Activated T-helper 1 cell treated with anti-CD3 and anti-CD28 coated beads, Interleukin-12 subunit alpha, Interleukin-12 subunit beta, Interleukin-2, Interleukin-4 antibody, amounts not matched to agents 30 ng/mL and 10 ng/mL and 1 ng/mL, durations not matched to agents 14 hours and 24 hours and 36 hours (primary cell): ENCODE results near the gene MTFMT. TPM values are rescaled to one million over a fixed set of nuclear protein-coding genes. Genes with fewer than 3 reads are reported as not detected.

Source experiments
- DNase-seq: peaks from one replicate; pipeline ENCODE4 v3.0.0; 2021; ENCODE audit warnings: low spot score
- H3K27ac Mint-ChIP-seq: one replicate; pipeline ENCODE4 v1.8.0; 2021; ENCODE audit warnings: mild to moderate bottlenecking, mixed read lengths
- H3K27me3 Mint-ChIP-seq: one replicate; pipeline ENCODE4 v1.8.0; 2022; ENCODE audit warnings: mild to moderate bottlenecking, moderate library complexity, mixed read lengths; ENCODE audit not compliant: insufficient read depth
- H3K36me3 Mint-ChIP-seq: one replicate; pipeline ENCODE4 v1.8.0; 2021; ENCODE audit warnings: low read depth, mixed read lengths
- H3K4me1 Mint-ChIP-seq: one replicate; pipeline ENCODE4 v1.8.0; 2021; ENCODE audit warnings: low read depth, mixed read lengths
- H3K4me3 Mint-ChIP-seq: one replicate; pipeline ENCODE4 v1.8.0; 2021; ENCODE audit warnings: mild to moderate bottlenecking, moderate library complexity, mixed read lengths
- H3K9me3 Mint-ChIP-seq: one replicate; pipeline ENCODE4 v1.8.0; 2021; ENCODE audit warnings: mixed read lengths
- intact Hi-C: fragments of 100-400 bp; cut with micrococcal nuclease; formaldehyde crosslinking; loops from one replicate; pipeline ENCODE4 v1.15.1; 2024
- total RNA-seq: library from RNA; stranded (reverse); gene quantifications from 2 replicates; pipeline ENCODE4 v1.2.3, GENCODE V29; 2022

MTFMT gene
- total RNA-seq, 1 donor from 2014 or later = 18.8 TPM

DNA sequence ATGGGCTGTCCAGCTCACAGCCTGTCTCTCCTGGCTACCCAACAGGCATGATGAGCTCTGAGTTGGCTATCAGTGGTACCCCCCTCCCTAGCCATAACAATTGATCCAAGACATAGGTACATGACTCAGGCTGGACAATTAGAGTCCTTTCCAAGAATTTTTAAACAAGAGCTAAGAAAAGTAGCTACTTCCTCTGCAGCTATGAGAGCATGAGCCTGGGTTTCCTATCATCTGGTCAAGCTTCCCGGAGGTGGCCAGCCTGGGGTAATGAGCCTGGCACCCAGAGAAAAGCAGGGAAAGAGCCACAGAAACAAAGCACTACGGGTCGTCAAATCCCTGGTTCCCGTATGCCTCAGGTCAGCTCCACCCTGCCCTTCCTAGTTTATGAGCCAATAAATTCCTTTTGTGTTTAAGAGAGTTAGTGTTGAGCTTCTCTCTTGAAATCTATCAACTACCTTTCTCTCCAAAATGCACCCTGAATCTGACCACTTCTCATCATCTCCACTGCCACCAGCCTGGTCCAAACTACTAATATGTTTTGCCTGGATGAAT, 13.4 kb upstream of the MTFMT start:
- intact Hi-C loops = no loop called here
- Mint-ChIP-seq H3K9me3 (no peaks in the 10 kb centered on the region), H3K36me3 (no peaks in the 10 kb centered on the region), H3K27ac (no peak overlapping the region), H3K27me3 (peaks cover 2% of the 10 kb centered on the region), H3K4me1 (no peaks in the 10 kb centered on the region), H3K4me3 (no peak overlapping the region)
- DNase-seq = no peak

DNA sequence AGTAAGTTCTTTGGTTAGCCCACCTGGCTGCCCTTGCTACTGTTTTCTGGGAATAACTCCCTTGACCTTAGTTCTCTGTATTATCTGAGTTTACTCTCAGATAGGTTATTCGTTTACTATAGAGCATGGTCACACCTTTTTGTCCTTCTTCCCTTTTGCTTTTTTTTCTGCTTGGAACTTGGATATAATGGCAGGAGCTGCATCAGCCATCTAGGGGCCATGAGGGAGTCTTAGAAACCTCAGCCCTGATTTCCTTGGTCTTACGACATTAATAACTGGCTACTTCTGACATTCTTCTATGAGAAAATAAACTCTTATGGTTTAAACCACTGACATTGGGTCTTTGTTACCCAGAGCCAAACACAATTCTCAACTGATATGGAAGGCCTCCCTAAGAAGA, 12.3 kb upstream of the MTFMT start:
- DNase-seq = no peak
- Mint-ChIP-seq H3K9me3 (no peaks in the 10 kb centered on the region), H3K36me3 (no peaks in the 10 kb centered on the region), H3K27me3 (peaks cover 2% of the 10 kb centered on the region), H3K4me1 (no peaks in the 10 kb centered on the region), H3K27ac (no peak overlapping the region), H3K4me3 (no peak overlapping the region)
- intact Hi-C loops = no loop called here

DNA sequence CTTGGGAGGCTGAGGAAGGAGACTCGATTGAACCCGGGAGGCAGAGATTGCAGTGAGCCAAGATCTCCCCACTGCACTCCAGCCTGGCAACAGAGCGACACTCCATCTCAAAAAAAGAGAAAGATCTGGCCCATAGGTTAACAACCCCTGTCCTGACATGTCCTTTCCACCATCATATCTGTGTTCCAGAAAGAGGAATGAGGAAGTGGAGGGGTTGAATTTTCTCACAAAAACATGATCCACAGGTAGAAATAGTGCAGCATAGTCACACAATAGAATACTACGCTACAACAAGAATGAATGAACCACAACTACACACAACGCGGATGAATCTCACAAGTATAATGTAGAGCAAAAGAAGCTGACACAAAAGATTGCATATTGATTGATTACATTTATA, 11.0 kb upstream of the MTFMT start:
- peaks cover 2% of the 10 kb centered on the region for H3K27me3 Mint-ChIP-seq
- no peak overlapping the region for H3K4me3 Mint-ChIP-seq
- no peak for DNase-seq
- H3K27ac Mint-ChIP-seq = no peak overlapping the region
- H3K9me3 Mint-ChIP-seq = no peaks in the 10 kb centered on the region
- H3K4me1 Mint-ChIP-seq = no peaks in the 10 kb centered on the region
- no peaks in the 10 kb centered on the region for H3K36me3 Mint-ChIP-seq
- intact Hi-C loops = no loop called here

DNA sequence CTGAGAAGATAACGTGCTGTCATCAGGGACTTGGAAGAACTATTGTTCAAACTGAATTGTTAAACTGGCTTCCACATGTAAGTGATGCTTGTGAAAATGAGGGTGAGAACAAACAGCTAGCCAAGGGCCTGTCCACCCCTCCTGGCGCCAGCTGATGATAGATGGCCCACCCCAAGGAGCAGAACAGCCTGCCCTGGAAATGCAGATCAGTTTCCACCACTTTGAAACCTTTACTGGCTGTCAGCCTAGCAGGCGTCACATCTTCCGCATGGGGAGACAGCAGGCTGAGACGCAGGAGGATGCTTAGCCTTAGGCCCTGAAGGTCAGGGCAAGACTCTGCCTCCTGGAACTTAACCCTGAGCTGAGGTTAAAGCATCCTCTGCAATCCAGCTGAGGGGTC, 9.4 kb upstream of the MTFMT start:
- H3K27me3 Mint-ChIP-seq = peaks cover 2% of the 10 kb centered on the region
- no peak overlapping the region for H3K4me3 Mint-ChIP-seq
- intact Hi-C loops = no loop called here
- peaks cover 5% of the 10 kb centered on the region for H3K4me1 Mint-ChIP-seq
- H3K27ac Mint-ChIP-seq = no peak overlapping the region
- H3K36me3 Mint-ChIP-seq = no peaks in the 10 kb centered on the region
- no peak for DNase-seq
- H3K9me3 Mint-ChIP-seq = no peaks in the 10 kb centered on the region

DNA sequence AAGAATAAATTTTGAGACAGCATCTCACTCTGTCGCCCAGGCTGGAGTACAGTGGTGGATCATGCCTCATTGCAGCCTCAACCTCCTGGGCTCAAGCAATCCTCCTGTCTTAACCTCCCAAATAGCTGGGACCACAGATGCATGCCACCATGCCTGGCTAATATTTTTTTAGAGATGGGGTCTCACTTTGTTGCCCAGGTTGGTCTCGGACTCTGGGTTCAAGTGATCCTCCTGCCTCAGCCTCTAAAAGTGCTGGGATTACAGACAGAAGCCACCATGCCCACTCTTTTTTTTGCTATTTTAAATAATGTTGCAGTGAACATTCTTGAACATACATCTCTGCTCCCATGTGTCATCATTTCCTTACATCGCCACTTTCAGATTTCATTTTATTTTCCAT, 9.0 kb upstream of the MTFMT start:
- no peak for DNase-seq
- Mint-ChIP-seq H3K4me3 (no peak overlapping the region), H3K27me3 (peaks cover 2% of the 10 kb centered on the region), H3K27ac (no peak overlapping the region), H3K4me1 (peaks cover 9% of the 10 kb centered on the region), H3K36me3 (no peaks in the 10 kb centered on the region), H3K9me3 (no peaks in the 10 kb centered on the region)
- intact Hi-C loops = no loop called here

DNA sequence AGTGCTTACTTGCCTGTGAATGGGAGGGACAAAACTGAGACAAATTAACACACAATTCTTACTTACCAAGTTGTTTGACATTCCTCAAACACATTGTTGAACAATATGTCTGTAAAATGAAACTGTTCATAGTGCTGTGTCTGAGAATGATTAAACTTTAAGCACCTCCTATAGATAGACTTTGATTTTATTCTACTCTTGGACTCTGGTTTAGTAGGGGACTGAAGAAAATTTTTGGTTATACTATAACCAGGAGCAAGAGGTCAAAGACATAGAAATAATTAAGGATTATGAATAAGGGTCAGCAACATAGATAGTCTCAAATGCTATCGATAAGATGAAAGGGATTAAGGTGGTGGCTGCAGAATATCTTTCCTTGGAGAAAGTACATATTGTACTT, 7.9 kb upstream of the MTFMT start:
- Mint-ChIP-seq H3K9me3 (no peaks in the 10 kb centered on the region), H3K36me3 (no peaks in the 10 kb centered on the region), H3K27me3 (peaks cover 5% of the 10 kb centered on the region), H3K4me1 (peaks cover 13% of the 10 kb centered on the region), H3K27ac (no peak overlapping the region), H3K4me3 (no peak overlapping the region)
- intact Hi-C loops = no loop called here
- DNase-seq = no peak

DNA sequence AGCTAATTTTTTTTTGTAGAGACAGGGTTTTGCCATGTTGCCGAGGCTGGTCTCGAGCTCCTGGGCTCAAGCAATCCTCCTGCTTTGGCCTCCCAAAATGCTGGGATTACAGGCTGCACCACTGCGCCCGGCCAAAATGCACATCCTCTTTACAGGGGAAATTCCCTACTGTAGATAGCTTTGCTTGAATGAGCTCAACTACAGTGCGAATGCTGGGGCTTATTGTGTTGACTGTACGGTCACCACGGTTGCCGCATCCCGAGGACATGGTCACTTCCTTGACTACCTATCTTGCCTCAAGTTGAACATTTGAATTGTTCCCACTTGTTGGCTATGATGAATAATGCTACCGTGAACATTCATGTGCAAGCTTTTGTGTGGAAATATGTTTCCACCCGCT, 5.3 kb upstream of the MTFMT start:
- H3K4me3 Mint-ChIP-seq = no peak overlapping the region
- intact Hi-C loops = loop anchor here (5.0 kb wide), 2 partner anchors 153 to 353 kb away; partner anchors contain the start of gene CLPX
- no peak overlapping the region for H3K27ac Mint-ChIP-seq
- no peaks in the 10 kb centered on the region for H3K36me3 Mint-ChIP-seq
- no peaks in the 10 kb centered on the region for H3K9me3 Mint-ChIP-seq
- H3K4me1 Mint-ChIP-seq = peaks cover 13% of the 10 kb centered on the region
- no peak for DNase-seq
- peaks cover 18% of the 10 kb centered on the region for H3K27me3 Mint-ChIP-seq

DNA sequence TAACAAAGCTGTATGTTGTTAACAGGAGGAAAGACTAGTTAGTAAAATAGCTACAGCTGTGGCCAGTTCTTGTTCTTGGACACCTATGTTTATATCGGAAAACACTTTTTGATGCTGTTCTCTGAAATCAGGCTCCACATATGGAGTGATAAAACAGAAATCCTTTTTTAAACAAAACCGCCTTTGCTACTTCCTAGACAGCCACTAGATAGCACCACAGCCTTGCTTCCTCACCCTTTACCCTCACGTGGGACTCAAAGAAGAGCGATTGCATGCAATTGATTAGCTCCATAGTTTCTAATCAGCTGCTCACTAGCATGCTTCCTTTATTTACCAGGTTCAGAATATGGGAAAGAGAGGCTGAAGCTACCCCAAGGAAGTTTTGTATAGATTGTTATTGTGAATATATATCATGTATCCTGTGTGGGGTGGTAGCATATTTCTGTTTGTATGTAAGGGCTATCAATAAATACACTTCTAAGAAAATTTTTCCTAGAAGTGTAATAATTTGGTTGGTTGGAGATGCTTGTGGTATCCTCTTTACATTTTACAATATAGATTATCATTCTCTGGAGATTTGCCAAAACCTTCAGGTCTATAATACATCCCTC, 4.3 kb upstream of the MTFMT start:
- Mint-ChIP-seq H3K9me3 (no peaks in the 10 kb centered on the region), H3K27ac (no peak overlapping the region), H3K4me3 (no peak overlapping the region), H3K4me1 (peaks cover 13% of the 10 kb centered on the region), H3K36me3 (no peaks in the 10 kb centered on the region), H3K27me3 (peaks cover 18% of the 10 kb centered on the region)
- intact Hi-C loops = loop anchor here (1.0 to 5.0 kb wide), 6 partner anchors 45 to 354 kb away; partner anchors contain the start of genes CLPX, PARP16 and RNU5A-1
- DNase-seq = no peak

DNA sequence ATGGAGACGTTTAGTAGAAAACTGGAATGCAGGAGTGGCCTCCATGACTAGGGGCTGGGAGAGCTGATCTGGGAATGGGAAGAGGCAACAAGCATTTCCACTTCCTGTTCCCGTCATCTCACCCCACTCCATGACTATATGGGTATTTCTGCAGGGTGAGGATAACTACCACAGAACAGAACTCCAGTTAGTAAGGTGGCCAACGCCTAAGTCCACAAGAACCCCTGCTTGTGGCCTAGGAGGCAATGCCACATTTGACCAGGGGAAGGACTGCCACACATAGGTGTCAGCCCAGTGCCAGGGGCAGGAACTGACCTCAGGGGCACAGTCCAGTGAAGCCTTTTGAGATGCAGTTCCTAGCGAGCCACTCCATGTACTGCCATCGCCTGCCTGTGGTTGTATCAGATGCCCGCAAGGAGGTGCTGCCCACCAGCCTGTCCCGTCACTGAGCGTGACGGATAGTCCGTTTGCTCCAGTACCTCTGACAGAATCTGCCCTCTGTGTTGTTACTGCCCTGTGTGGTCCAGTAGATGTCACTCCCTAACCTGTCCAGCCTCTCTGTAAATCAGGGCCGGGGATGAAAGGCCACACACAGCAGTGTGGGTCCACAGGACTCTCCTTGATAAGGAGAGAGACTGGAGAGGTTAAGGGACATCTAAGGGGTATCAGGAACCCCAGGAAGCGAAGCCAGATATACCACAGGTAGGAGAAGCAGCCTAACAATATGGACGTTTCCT, 3.5 kb upstream of the MTFMT start:
- peaks cover 20% of the 10 kb centered on the region for H3K4me1 Mint-ChIP-seq
- no peak overlapping the region for H3K27ac Mint-ChIP-seq
- intact Hi-C loops = loop anchor here (1.0 to 5.0 kb wide), 6 partner anchors 45 to 354 kb away; partner anchors contain the start of genes CLPX, PARP16 and RNU5A-1
- H3K4me3 Mint-ChIP-seq = no peak overlapping the region
- no peak for DNase-seq
- H3K36me3 Mint-ChIP-seq = no peaks in the 10 kb centered on the region
- peaks cover 16% of the 10 kb centered on the region for H3K27me3 Mint-ChIP-seq
- H3K9me3 Mint-ChIP-seq = no peaks in the 10 kb centered on the region

DNA sequence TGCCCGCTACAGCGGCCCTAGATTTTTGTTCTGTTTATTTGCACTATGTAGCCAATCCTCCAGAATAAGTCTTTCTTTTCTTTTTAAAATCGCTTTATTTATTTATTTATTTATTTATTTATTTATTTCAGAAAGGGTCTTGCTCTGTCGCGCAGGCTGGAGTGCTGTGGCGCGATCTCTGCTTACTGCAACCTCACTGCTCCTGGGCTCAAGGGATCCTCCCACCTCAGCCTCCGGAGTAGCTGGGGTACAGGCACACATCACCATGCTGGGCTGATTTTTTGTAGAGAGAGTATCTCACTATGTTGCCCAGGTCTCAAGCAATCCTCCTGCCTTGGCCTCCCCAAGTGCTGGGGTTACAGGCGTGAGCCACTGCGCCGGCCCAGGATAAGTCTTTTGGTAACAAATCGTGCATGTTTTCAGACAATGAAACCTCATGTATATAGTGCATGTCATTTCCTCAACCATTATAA, 333 bp upstream of the MTFMT start:
- Mint-ChIP-seq H3K4me3 (peak overlapping the region; percentile 76), H3K27ac (peak overlapping the region; percentile 51), H3K4me1 (peaks cover 25% of the 10 kb centered on the region), H3K36me3 (peaks cover 10% of the 10 kb centered on the region), H3K9me3 (no peaks in the 10 kb centered on the region), H3K27me3 (peaks cover 16% of the 10 kb centered on the region)
- intact Hi-C loops = loop anchor here (2.0 to 5.0 kb wide), 4 partner anchors 19 to 358 kb away; partner anchors contain the start of genes CLPX and PDCD7
- DNase-seq = no peak

DNA sequence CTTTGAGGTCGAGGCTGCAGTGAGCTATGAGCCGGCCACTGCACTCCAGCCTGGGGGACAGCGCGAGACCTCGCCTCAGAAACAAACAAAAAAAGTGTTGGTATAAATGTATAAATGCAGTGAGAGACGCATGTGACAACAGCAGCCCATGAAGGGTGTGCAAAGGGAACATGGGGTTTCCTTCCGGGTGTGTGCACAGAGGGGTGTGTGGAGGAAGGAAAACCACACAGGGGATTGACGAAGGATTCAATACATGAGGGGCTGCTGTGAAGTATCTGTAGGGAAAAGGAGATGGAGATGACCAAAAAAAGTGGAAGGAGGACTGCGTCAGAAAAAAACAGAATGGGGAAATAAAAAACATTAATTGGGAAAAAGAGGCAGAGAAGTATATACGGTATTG, 1.1 kb downstream of the MTFMT start:
- intact Hi-C loops = loop anchor here (1.0 to 2.0 kb wide), 3 partner anchors 20 to 104 kb away; partner anchors contain the start of gene PDCD7
- H3K27me3 Mint-ChIP-seq = peaks cover 16% of the 10 kb centered on the region
- no peak for DNase-seq

DNA sequence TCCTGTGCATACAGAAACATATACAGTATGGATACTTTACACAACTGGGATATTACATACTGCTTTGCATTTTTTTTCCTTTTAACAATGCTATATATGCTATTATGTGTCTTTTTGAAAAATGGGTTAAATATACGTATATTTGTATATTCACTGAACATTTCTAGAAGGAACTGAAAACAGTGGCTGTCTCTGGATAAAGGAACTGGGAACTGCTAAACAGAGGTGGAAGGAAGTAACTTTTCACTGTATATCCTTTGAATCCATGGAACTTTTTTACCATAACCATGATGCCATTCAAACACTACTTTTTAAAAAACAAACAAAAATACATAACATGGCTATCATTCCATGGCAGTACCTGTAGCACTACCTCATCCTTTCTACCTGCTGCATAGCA, 1.8 kb downstream of the MTFMT start:
- intact Hi-C loops = no loop called here
- H3K36me3 Mint-ChIP-seq = peaks cover 16% of the 10 kb centered on the region
- H3K9me3 Mint-ChIP-seq = no peaks in the 10 kb centered on the region
- no peak overlapping the region for H3K27ac Mint-ChIP-seq
- peak overlapping the region; percentile 89 for H3K4me3 Mint-ChIP-seq
- peaks cover 11% of the 10 kb centered on the region for H3K4me1 Mint-ChIP-seq
- H3K27me3 Mint-ChIP-seq = peaks cover 16% of the 10 kb centered on the region
- DNase-seq = no peak

More for the DNA sequence above, 1.1 kb downstream of the MTFMT start:
- Mint-ChIP-seq H3K27ac (peak overlapping the region; percentile 78), H3K9me3 (no peaks in the 10 kb centered on the region), H3K36me3 (peaks cover 14% of the 10 kb centered on the region), H3K4me1 (peaks cover 15% of the 10 kb centered on the region), H3K4me3 (peak overlapping the region; percentile 89)

DNA sequence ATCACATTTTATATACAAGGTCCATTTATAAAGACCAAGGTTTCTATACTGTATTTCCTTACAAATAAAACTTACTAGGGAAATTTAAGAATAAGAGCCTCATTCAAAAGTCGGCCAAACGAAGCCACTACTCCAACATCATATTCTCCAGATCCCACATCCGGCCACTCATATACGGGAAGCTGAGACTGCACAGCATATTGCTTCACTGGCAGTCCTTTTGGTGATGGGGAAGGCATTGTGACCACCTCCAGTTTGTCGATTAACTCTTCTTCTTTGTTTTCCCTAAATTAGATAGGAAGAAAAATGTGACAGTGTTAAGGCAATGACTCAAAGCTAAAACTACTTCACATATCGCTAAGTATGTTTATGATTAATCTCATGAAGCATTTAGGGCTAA, 2.7 kb downstream of the MTFMT start:
- Mint-ChIP-seq H3K27ac (no peak overlapping the region), H3K4me1 (peaks cover 11% of the 10 kb centered on the region), H3K36me3 (peaks cover 16% of the 10 kb centered on the region), H3K4me3 (no peak overlapping the region), H3K9me3 (no peaks in the 10 kb centered on the region), H3K27me3 (peaks cover 10% of the 10 kb centered on the region)
- DNase-seq = no peak
- intact Hi-C loops = no loop called here
